ENCODE results near the gene STX4. TPM values are rescaled to one million over a fixed set of nuclear protein-coding genes. Genes with fewer than 3 reads are reported as not detected.

STX4 gene
- total RNA-seq, 1 experiment from 2014 or later: 26.0 TPM

- Histone ChIP-seq H3K9ac (ENCODE audit: low read length) (no peak overlapping the region), H3K9me3 (ENCODE audit: control insufficient read depth in 1 of 2, insufficient read depth in 1 of 2, low read depth in 1 of 2, low read length in 2 of 2) (no peaks in the 10 kb centered on the region), H3K9me2 (ENCODE audit: insufficient read depth) (no peaks in the 10 kb centered on the region), H3K4me1 (ENCODE audit: control insufficient read depth in 1 of 2, insufficient read depth in 2 of 2, low read length in 2 of 2) (peaks cover 3 to 19% of the 10 kb centered on the region in 2 experiments; a peak in 2 of 4 replicates), H3K4me3 (replicated peaks in 1 of 2; ENCODE audit: low read depth in 1 of 2, low read length in 2 of 2) (no peak overlapping the region), H3K79me2 (ENCODE audit: insufficient read depth, low read length) (peaks cover 36% of the 10 kb centered on the region), H3K27me3 (ENCODE audit: insufficient read depth, low read length) (no peaks in the 10 kb centered on the region), H2AFZ (ENCODE audit: low read depth, low read length, poor library complexity, severe bottlenecking) (no peak overlapping the region), H3K4me2 (ENCODE audit: low read length) (no peak overlapping the region), H3K27ac (ENCODE audit: low read depth, low read length) (no peak overlapping the region), H3K36me3 (ENCODE audit: control insufficient read depth in 1 of 2, insufficient read depth in 2 of 2, low read length in 2 of 2) (peaks cover 19 to 42% of the 10 kb centered on the region in 2 experiments), H4K20me1 (ENCODE audit: insufficient read depth) (no peaks in the 10 kb centered on the region)
- RAD21 ChIA-PET (ENCODE audit: low non-redundant PET in 1 of 2, low total read pairs in 2 of 2, uncharacterized antibody in 2 of 2, unreplicated experiment in 2 of 2): no interaction called here
- POLR2A ChIA-PET: no interaction called here
- TF ChIP-seq JUND (IDR thresholded peaks at IDR 0.05) (no peak), POLR2AphosphoS5 (IDR thresholded peaks at IDR 0.05; ENCODE audit: low read depth, low read length) (no peak), EZH2phosphoT487 (IDR thresholded peaks at IDR 0.05; ENCODE audit: borderline replicate concordance) (no peak), EGR1 (IDR thresholded peaks at IDR 0.05; ENCODE audit: low read depth) (no peak), REST (IDR thresholded peaks at IDR 0.05; ENCODE audit: low read depth) (no peak), EZH2 (IDR thresholded peaks at IDR 0.05) (no peak), CEBPB (IDR thresholded peaks at IDR 0.05; ENCODE audit: low read depth) (no peak), SP1 (IDR thresholded peaks at IDR 0.05; ENCODE audit: low read depth) (no peak), CBX3 (IDR thresholded peaks at IDR 0.05; ENCODE audit: low read depth) (no peak), YY1 (IDR thresholded peaks at IDR 0.05; ENCODE audit: extremely low read depth, insufficient replicate concordance, low read depth, low read length) (no peak)
- TF ChIP-seq, protein P1, sequence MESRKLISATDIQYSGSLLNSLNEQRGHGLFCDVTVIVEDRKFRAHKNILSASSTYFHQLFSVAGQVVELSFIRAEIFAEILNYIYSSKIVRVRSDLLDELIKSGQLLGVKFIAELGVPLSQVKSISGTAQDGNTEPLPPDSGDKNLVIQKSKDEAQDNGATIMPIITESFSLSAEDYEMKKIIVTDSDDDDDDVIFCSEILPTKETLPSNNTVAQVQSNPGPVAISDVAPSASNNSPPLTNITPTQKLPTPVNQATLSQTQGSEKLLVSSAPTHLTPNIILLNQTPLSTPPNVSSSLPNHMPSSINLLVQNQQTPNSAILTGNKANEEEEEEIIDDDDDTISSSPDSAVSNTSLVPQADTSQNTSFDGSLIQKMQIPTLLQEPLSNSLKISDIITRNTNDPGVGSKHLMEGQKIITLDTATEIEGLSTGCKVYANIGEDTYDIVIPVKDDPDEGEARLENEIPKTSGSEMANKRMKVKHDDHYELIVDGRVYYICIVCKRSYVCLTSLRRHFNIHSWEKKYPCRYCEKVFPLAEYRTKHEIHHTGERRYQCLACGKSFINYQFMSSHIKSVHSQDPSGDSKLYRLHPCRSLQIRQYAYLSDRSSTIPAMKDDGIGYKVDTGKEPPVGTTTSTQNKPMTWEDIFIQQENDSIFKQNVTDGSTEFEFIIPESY (IDR thresholded peaks at IDR 0.05; ENCODE audit: extremely low read depth, insufficient replicate concordance, low read length): no peak
- ATAC-seq: no peak
- intact Hi-C loops (cut with micrococcal nuclease): loop anchor here (10.0 kb wide), 1 partner anchor 375 kb away; the partner anchor contains the start of gene ARMC5
- no TSS peak for BruUV-seq (replicated peaks)
- CTCF ChIA-PET: no interaction called here
- no peak for DNase-seq (ENCODE audit: low read depth, low spot score)
Observed at GRCh38 chr16:31079342-31079944, 46.1 kb downstream of the STX4 start.
